IPS-20b (cell line): ENCODE measurements around the gene CDV3.
"Not testable (repeated sequence)": the region's sequence is repeated elsewhere in the genome, so short reads cannot be mapped to it uniquely, and the experiment has no call there.

Source experiments
- H3K27ac ChIP-seq: one replicate; pipeline ENCODE4 v1.5.1; 2013; ENCODE audit warnings: low read length
- H3K27me3 ChIP-seq: 2 replicates; pipeline ENCODE4 v1.6.1; 2013; ENCODE audit warnings: mild to moderate bottlenecking, low read length, inconsistent platforms; ENCODE audit not compliant: insufficient read depth
- H3K36me3 ChIP-seq: 2 replicates; pipeline ENCODE4 v1.6.1; 2013; ENCODE audit warnings: low read depth, mild to moderate bottlenecking, inconsistent platforms, low read length, moderate library complexity; ENCODE audit not compliant: insufficient read depth
- H3K4me1 ChIP-seq: 2 replicates; pipeline ENCODE4 v1.6.1; 2013; ENCODE audit warnings: mild to moderate bottlenecking, control low read depth, inconsistent platforms, low read length, moderate library complexity; ENCODE audit not compliant: insufficient read depth
- H3K4me3 ChIP-seq: 2 replicates; pipeline ENCODE4 v1.5.1; 2013; ENCODE audit warnings: mild to moderate bottlenecking, low read length, inconsistent platforms
- H3K9ac ChIP-seq: 2 replicates; pipeline ENCODE4 v1.6.1; 2013; ENCODE audit warnings: low read depth, mild to moderate bottlenecking, inconsistent platforms, low read length, moderate library complexity
- H3K9me3 ChIP-seq: 2 replicates; pipeline ENCODE4 v1.6.1; 2013; ENCODE audit warnings: mild to moderate bottlenecking, low read depth, low read length, inconsistent platforms; ENCODE audit not compliant: insufficient read depth

Gene CDV3

GRCh38 chr3:133542871-133543270 lies 30.6 kb upstream of the CDV3 start:
- H3K9ac ChIP-seq: no peak overlapping the region
- H3K4me1 ChIP-seq: peaks cover 6% of the 10 kb centered on the region; the same call in 1 of the 2 replicates
- no peaks in the 10 kb centered on the region for H3K27me3 ChIP-seq
- H3K9me3 ChIP-seq: no peaks in the 10 kb centered on the region
- no peak overlapping the region for H3K27ac ChIP-seq
- no peak overlapping the region for H3K4me3 ChIP-seq
- no peaks in the 10 kb centered on the region for H3K36me3 ChIP-seq

GRCh38 chr3:133544983-133545382 lies 28.5 kb upstream of the CDV3 start:
- H3K4me1 ChIP-seq, H3K36me3 ChIP-seq, H3K4me3 ChIP-seq, H3K27me3 ChIP-seq, H3K9ac ChIP-seq, H3K9me3 ChIP-seq, H3K27ac ChIP-seq: not testable (repeated sequence)

- no peak overlapping the region for H3K9ac ChIP-seq
- H3K4me3 ChIP-seq: no peak overlapping the region
- H3K36me3 ChIP-seq: no peaks in the 10 kb centered on the region
- H3K27ac ChIP-seq: no peak overlapping the region
- peaks cover 9% of the 10 kb centered on the region; the same call in 1 of the 2 replicates for H3K4me1 ChIP-seq
- H3K27me3 ChIP-seq: no peaks in the 10 kb centered on the region
- H3K9me3 ChIP-seq: peaks cover 10% of the 10 kb centered on the region
These were observed 25.9 kb upstream of the CDV3 start for GRCh38 chr3:133547432-133548041.

- H3K4me1 ChIP-seq: peaks cover 9% of the 10 kb centered on the region; the same call in 1 of the 2 replicates
- peaks cover 10% of the 10 kb centered on the region for H3K9me3 ChIP-seq
- no peaks in the 10 kb centered on the region for H3K36me3 ChIP-seq
- no peak overlapping the region for H3K4me3 ChIP-seq
- H3K27ac ChIP-seq: no peak overlapping the region
- H3K27me3 ChIP-seq: no peaks in the 10 kb centered on the region
- H3K9ac ChIP-seq: no peak overlapping the region
These were observed 25.4 kb upstream of the CDV3 start for GRCh38 chr3:133548090-133548489.

- H3K36me3 ChIP-seq: no peaks in the 10 kb centered on the region
- H3K4me1 ChIP-seq: peaks cover 9% of the 10 kb centered on the region; the same call in 1 of the 2 replicates
- no peak overlapping the region for H3K9ac ChIP-seq
- no peaks in the 10 kb centered on the region for H3K27me3 ChIP-seq
- H3K27ac ChIP-seq: no peak overlapping the region
- peaks cover 10% of the 10 kb centered on the region for H3K9me3 ChIP-seq
- H3K4me3 ChIP-seq: no peak overlapping the region
These were observed 23.9 kb upstream of the CDV3 start for GRCh38 chr3:133549565-133549964.

- not testable (repeated sequence) for H3K9ac ChIP-seq, H3K4me3 ChIP-seq, H3K4me1 ChIP-seq, H3K27me3 ChIP-seq, H3K36me3 ChIP-seq, H3K9me3 ChIP-seq, H3K27ac ChIP-seq
These were observed 21.9 kb upstream of the CDV3 start for GRCh38 chr3:133551589-133551988.

GRCh38 chr3:133561679-133562078 lies 11.8 kb upstream of the CDV3 start:
- Histone ChIP-seq H3K27ac (no peak overlapping the region), H3K9me3 (no peaks in the 10 kb centered on the region), H3K4me1 (no peaks in the 10 kb centered on the region), H3K27me3 (no peaks in the 10 kb centered on the region), H3K36me3 (no peaks in the 10 kb centered on the region), H3K4me3 (no peak overlapping the region), H3K9ac (no peak overlapping the region)

GRCh38 chr3:133562376-133562775 lies 11.1 kb upstream of the CDV3 start:
- Histone ChIP-seq H3K27me3 (no peaks in the 10 kb centered on the region), H3K4me3 (no peak overlapping the region), H3K9ac (no peak overlapping the region), H3K27ac (no peak overlapping the region), H3K4me1 (no peaks in the 10 kb centered on the region), H3K9me3 (no peaks in the 10 kb centered on the region), H3K36me3 (no peaks in the 10 kb centered on the region)

- Histone ChIP-seq H3K36me3 (no peaks in the 10 kb centered on the region), H3K9ac (no peak overlapping the region), H3K27ac (no peak overlapping the region)
These were observed 10.3 kb upstream of the CDV3 start for GRCh38 chr3:133563186-133563591.

GRCh38 chr3:133563816-133564215 lies 9.7 kb upstream of the CDV3 start:
- Histone ChIP-seq H3K27me3 (no peaks in the 10 kb centered on the region), H3K4me3 (no peak overlapping the region)

More at GRCh38 chr3:133563186-133563591, 10.3 kb upstream of the CDV3 start:
- Histone ChIP-seq H3K9me3 (no peaks in the 10 kb centered on the region), H3K4me3 (no peak overlapping the region), H3K27me3 (no peaks in the 10 kb centered on the region), H3K4me1 (no peaks in the 10 kb centered on the region)

GRCh38 chr3:133568294-133569014 lies 5.0 kb upstream of the CDV3 start:
- Histone ChIP-seq H3K36me3 (no peaks in the 10 kb centered on the region), H3K27ac (no peak overlapping the region), H3K27me3 (no peaks in the 10 kb centered on the region), H3K9ac (no peak overlapping the region), H3K4me1 (peaks cover 4% of the 10 kb centered on the region; the same call in 1 of the 2 replicates), H3K9me3 (no peaks in the 10 kb centered on the region), H3K4me3 (no peak overlapping the region)

More at GRCh38 chr3:133563816-133564215, 9.7 kb upstream of the CDV3 start:
- Histone ChIP-seq H3K27ac (no peak overlapping the region), H3K9ac (no peak overlapping the region), H3K4me1 (no peaks in the 10 kb centered on the region), H3K9me3 (no peaks in the 10 kb centered on the region), H3K36me3 (no peaks in the 10 kb centered on the region)
